H9 (cell line): ENCODE results near the gene IGLL5. TPM values are rescaled to one million over a fixed set of nuclear protein-coding genes. Genes with fewer than 3 reads are reported as not detected.

Source experiments
- DNase-seq: peaks from one replicate; pipeline ENCODE4 v3.0.0-alpha.2; 2017
- H2AFZ ChIP-seq: one replicate; pipeline ENCODE4 v1.6.1; 2013; ENCODE audit warnings: mild to moderate bottlenecking, low read length, control low read depth, moderate library complexity
- H2AK5ac ChIP-seq: 2 replicates; pipeline ENCODE4 v1.6.1; 2013; ENCODE audit warnings: low read length, control low read depth, mixed read lengths; ENCODE audit not compliant: insufficient read length
- H2BK120ac ChIP-seq: one replicate; pipeline ENCODE4 v1.6.1; 2013; ENCODE audit warnings: low read depth, mild to moderate bottlenecking, low read length, control low read depth, inconsistent platforms; ENCODE audit not compliant: poor library complexity, severe bottlenecking
- H2BK12ac ChIP-seq: 2 replicates; pipeline ENCODE4 v1.6.1; 2013; ENCODE audit warnings: low read length, control low read depth, mixed read lengths, low read depth; ENCODE audit not compliant: insufficient read length
- H2BK15ac ChIP-seq: 2 replicates; pipeline ENCODE4 v1.6.1; 2013; ENCODE audit warnings: low read depth, low read length, control low read depth
- H2BK20ac ChIP-seq: one replicate; pipeline ENCODE4 v1.6.1; 2013; ENCODE audit warnings: low read depth, mild to moderate bottlenecking, low read length, control low read depth, inconsistent platforms; ENCODE audit not compliant: poor library complexity, severe bottlenecking
- H2BK5ac ChIP-seq: 2 replicates; pipeline ENCODE4 v1.6.1; 2013; ENCODE audit warnings: low read length, control low read depth, mixed read lengths; ENCODE audit not compliant: insufficient read length
- H3K14ac ChIP-seq: 2 replicates; pipeline ENCODE4 v1.6.1; 2013; ENCODE audit warnings: low read length, control low read depth; ENCODE audit not compliant: insufficient read depth
- H3K18ac ChIP-seq: 2 replicates; pipeline ENCODE4 v1.6.1; 2013; ENCODE audit warnings: low read depth, mild to moderate bottlenecking, mixed read lengths, low read length, control low read depth; ENCODE audit not compliant: insufficient read length
- H3K23ac ChIP-seq: 2 replicates; pipeline ENCODE4 v1.6.1; 2013; ENCODE audit warnings: low read length, control low read depth, mixed read lengths, low read depth; ENCODE audit not compliant: insufficient read length
- H3K23me2 ChIP-seq: 2 replicates; pipeline ENCODE4 v1.6.1; 2013; ENCODE audit warnings: low read depth, mild to moderate bottlenecking, mixed read lengths, low read length, control low read depth; ENCODE audit not compliant: insufficient read length, poor library complexity, severe bottlenecking
- H3K27ac ChIP-seq: 2 replicates; pipeline ENCODE4 v1.5.1; 2013; ENCODE audit warnings: low read length, control low read depth, mixed read lengths, low read depth; ENCODE audit not compliant: insufficient read length
- H3K27me3 ChIP-seq: 2 replicates; pipeline ENCODE4 v1.6.1; 2013; ENCODE audit warnings: low read length, control low read depth, inconsistent platforms; ENCODE audit not compliant: insufficient read depth
- H3K4ac ChIP-seq: 2 replicates; pipeline ENCODE4 v1.6.1; 2013; ENCODE audit warnings: low read depth, mild to moderate bottlenecking, control low read depth, inconsistent platforms, low read length, moderate library complexity
- H3K4me1 ChIP-seq: 2 replicates; pipeline ENCODE4 v1.6.1; 2013; ENCODE audit warnings: low read length, control low read depth, inconsistent platforms; ENCODE audit not compliant: insufficient read depth
- H3K4me2 ChIP-seq: 2 replicates; pipeline ENCODE4 v1.6.1; 2013; ENCODE audit warnings: low read length, control low read depth, mixed read lengths; ENCODE audit not compliant: insufficient read length, insufficient read depth
- H3K56ac ChIP-seq: 2 replicates; pipeline ENCODE4 v1.6.1; 2013; ENCODE audit warnings: low read depth, mild to moderate bottlenecking, mixed read lengths, low read length, control low read depth; ENCODE audit not compliant: insufficient read length
- H3K79me1 ChIP-seq: 2 replicates; pipeline ENCODE4 v1.6.1; 2013; ENCODE audit warnings: low read depth, mild to moderate bottlenecking, moderate library complexity, low read length, control low read depth, inconsistent platforms; ENCODE audit not compliant: insufficient read depth, poor library complexity, severe bottlenecking
- H3K79me2 ChIP-seq: 2 replicates; pipeline ENCODE4 v1.6.1; 2013; ENCODE audit warnings: low read length, control low read depth, inconsistent platforms; ENCODE audit not compliant: insufficient read depth
- H3K9ac ChIP-seq: 2 replicates; pipeline ENCODE4 v1.6.1; 2013; ENCODE audit warnings: low read length, control low read depth, mixed read lengths; ENCODE audit not compliant: insufficient read length; ENCODE audit errors: extremely low read depth
- H3K9me3 ChIP-seq: one replicate; pipeline ENCODE4 v1.6.1; 2013; ENCODE audit warnings: low read depth, low read length, inconsistent platforms; ENCODE audit not compliant: control insufficient read depth
- H3T11ph ChIP-seq: one replicate; pipeline ENCODE4 v1.6.1; 2013; ENCODE audit warnings: mild to moderate bottlenecking, low read length, control low read depth, inconsistent platforms
- H4K20me1 ChIP-seq: one replicate; pipeline ENCODE4 v1.6.1; 2013; ENCODE audit not compliant: control insufficient read depth, insufficient read length, insufficient read depth
- H4K5ac ChIP-seq: 2 replicates; pipeline ENCODE4 v1.6.1; 2013; ENCODE audit warnings: low read depth, mild to moderate bottlenecking, mixed read lengths, low read length, control low read depth; ENCODE audit not compliant: insufficient read length
- H4K8ac ChIP-seq: replicated peaks from 2 replicates; pipeline ENCODE4 v1.6.1; 2013; ENCODE audit warnings: low read length, control low read depth, mixed read lengths, low read depth; ENCODE audit not compliant: insufficient read length
- H4K91ac ChIP-seq: 2 replicates; pipeline ENCODE4 v1.6.1; 2013; ENCODE audit warnings: low read depth, mild to moderate bottlenecking, moderate library complexity, mixed read lengths, low read length, control low read depth; ENCODE audit not compliant: insufficient read length
- H3K27ac Mint-ChIP-seq, 3 experiments: 2 replicates in 2 of 3; 3 replicates in 1 of 3; pipeline ENCODE4 v1.8.0; 2020 to 2021; ENCODE audit warnings: mixed read lengths in 3 of 3, mild to moderate bottlenecking in 1 of 3, moderate library complexity in 1 of 3
- H3K27me3 Mint-ChIP-seq: 2 replicates; pipeline ENCODE4 v1.8.0; 2021; ENCODE audit warnings: low read depth, mild to moderate bottlenecking, moderate library complexity, mixed read lengths
- H3K36me3 Mint-ChIP-seq, 3 experiments: 2 replicates in 2 of 3; 3 replicates in 1 of 3; pipeline ENCODE4 v1.8.0; 2020 to 2021; ENCODE audit warnings: low read depth in 3 of 3, mixed read lengths in 3 of 3; ENCODE audit not compliant: insufficient read depth in 1 of 3
- H3K4me1 Mint-ChIP-seq, 2 experiments: 2 replicates each; pipeline ENCODE4 v1.8.0; 2020; ENCODE audit warnings: mixed read lengths in 2 of 2
- H3K4me3 Mint-ChIP-seq, 2 experiments: 2 replicates in 1 of 2; 3 replicates in 1 of 2; pipeline ENCODE4 v1.8.0; 2020 to 2021; ENCODE audit warnings: mild to moderate bottlenecking in 2 of 2, mixed read lengths in 2 of 2, moderate library complexity in 1 of 2
- H3K9me3 Mint-ChIP-seq, 2 experiments: 2 replicates in 1 of 2; 3 replicates in 1 of 2; pipeline ENCODE4 v1.8.0; 2020; ENCODE audit warnings: mild to moderate bottlenecking in 2 of 2, mixed read lengths in 2 of 2, moderate library complexity in 1 of 2
- CTCF ChIP-seq: fragments of 200-600 bp; sonication (generic); conservative IDR thresholded peaks from 3 replicates; pipeline ENCODE4 v1.8.0; 2021; ENCODE audit warnings: antibody characterized with exemption, mild to moderate bottlenecking
- WGBS: extraction: QIAGEN DNeasy Blood & Tissue Kit; methylation state at CpG from one replicate; pipeline ENCODE4 v1.1.7; 2013; ENCODE audit warnings: missing lambda C conversion rate, low lambda C conversion rate, mixed read lengths; ENCODE audit not compliant: insufficient read length; ENCODE audit errors: extremely low coverage; 5-methylcytosine and 5-hydroxymethylcytosine counted together
- total RNA-seq: library from RNA; stranded (reverse); gene quantifications from 2 replicates; pipeline ENCODE4 v1.2.1, GENCODE V29; 2021

The IGLL5 gene
- total RNA-seq, 1 experiment from 2014 or later = not detected

GRCh38 chr22:22907551-22908494 is 20.2 kb downstream of the IGLL5 start:
- Histone ChIP-seq H4K5ac (no peak overlapping the region), H3K79me2 (no peaks in the 10 kb centered on the region), H2BK12ac (no peak overlapping the region), H3K56ac (no peak overlapping the region), H4K8ac (no peak overlapping the region), H2BK5ac (no peak overlapping the region), H3K18ac (no peak overlapping the region), H3K4me2 (no peak overlapping the region), H3K23ac (no peak overlapping the region), H4K20me1 (no peaks in the 10 kb centered on the region), H2AFZ (no peak overlapping the region), H4K91ac (no peak overlapping the region), H3K9ac (no peak overlapping the region), H3K4ac (no peak overlapping the region), H2BK120ac (no peak overlapping the region), H3K9me3 (no peaks in the 10 kb centered on the region), H3K79me1 (no peaks in the 10 kb centered on the region), H3K14ac (no peak overlapping the region), H2AK5ac (no peak overlapping the region), H3K4me1 (no peaks in the 10 kb centered on the region), H3K23me2 (no peaks in the 10 kb centered on the region), H3K27ac (no peak overlapping the region), H2BK20ac (no peak overlapping the region), H2BK15ac (no peak overlapping the region), H3K27me3 (peaks cover 9% of the 10 kb centered on the region; the same call in 1 of the 2 replicates), H3T11ph (no peak overlapping the region)
- no CpG with 5 or more reads among the region's 9 CpGs for WGBS
- Mint-ChIP-seq H3K27me3 (peaks cover 94% of the 10 kb centered on the region), H3K4me3 (no peak overlapping the region), H3K4me1 (no peaks in the 10 kb centered on the region), H3K27ac (no peak overlapping the region), H3K36me3 (no peaks in the 10 kb centered on the region), H3K9me3 (peaks cover 3 to 8% of the 10 kb centered on the region in 2 experiments; a peak in 4 of 5 replicates)
- no peak for TF ChIP-seq CTCF
- no peak for DNase-seq
